Calu3 (cell line): ENCODE measurements around the gene EIF5. TPM values are rescaled to one million over a fixed set of nuclear protein-coding genes. Genes with fewer than 3 reads are reported as not detected.

Source experiments
- BruUV-seq: library from RNA; stranded (reverse); fragments of 400-500 nt; replicated peaks from 2 replicates; lab custom pipeline; 2021; lab: Mats Ljungman, UMichigan
- CTCF ChIA-PET: fragments of 300-600 bp; sonication (Branson Sonifier 250); formaldehyde crosslinking; loops from one replicate; lab custom pipeline; 2022; ENCODE audit warnings: antibody characterized with exemption; lab: Charles Lee
- DNase-seq: peaks from one replicate; pipeline ENCODE4 v3.0.0; 2022
- H3K27ac Mint-ChIP-seq: one replicate; pipeline ENCODE4 v1.8.0; 2022; ENCODE audit warnings: mixed read lengths; ENCODE audit not compliant: unreplicated experiment
- H3K27me3 Mint-ChIP-seq: one replicate; pipeline ENCODE4 v1.8.0; 2022; ENCODE audit warnings: mixed read lengths; ENCODE audit not compliant: unreplicated experiment
- H3K36me3 Mint-ChIP-seq: one replicate; pipeline ENCODE4 v1.8.0; 2022; ENCODE audit warnings: mild to moderate bottlenecking, moderate library complexity, mixed read lengths; ENCODE audit not compliant: insufficient read depth, unreplicated experiment
- H3K4me1 Mint-ChIP-seq: one replicate; pipeline ENCODE4 v1.8.0; 2022; ENCODE audit warnings: mild to moderate bottlenecking, low read depth, mixed read lengths; ENCODE audit not compliant: unreplicated experiment
- H3K4me3 Mint-ChIP-seq: one replicate; pipeline ENCODE4 v1.8.0; 2022; ENCODE audit warnings: mild to moderate bottlenecking, low read depth, moderate library complexity, mixed read lengths; ENCODE audit not compliant: unreplicated experiment
- H3K9me3 Mint-ChIP-seq: one replicate; pipeline ENCODE4 v1.8.0; 2022; ENCODE audit warnings: low read depth, mixed read lengths; ENCODE audit not compliant: unreplicated experiment
- intact Hi-C: fragments of 100-400 bp; cut with micrococcal nuclease; formaldehyde crosslinking; loops from one replicate; pipeline ENCODE4 v1.10.0; 2022; ENCODE audit not compliant: unreplicated experiment
- total RNA-seq: library from RNA; stranded (reverse); gene quantifications from 2 replicates; pipeline ENCODE4 v1.2.3, GENCODE V29; 2022
- TF ChIP-seq, protein P1 (sequence below): fragments of 200-600 bp; IDR thresholded peaks from one replicate; pipeline ENCODE4 v1.8.0; 2022; ENCODE audit warnings: antibody characterized with exemption; ENCODE audit not compliant: unreplicated experiment

EIF5 gene
- total RNA-seq, 1 experiment from 2014 or later, result 328 TPM

GRCh38 chr14:103340480-103341212 lies 6.6 kb downstream of the EIF5 start:
- no TSS peak for BruUV-seq
- Mint-ChIP-seq H3K36me3 (peaks cover 90% of the 10 kb centered on the region), H3K4me3 (no peak overlapping the region), H3K27me3 (no peaks in the 10 kb centered on the region), H3K27ac (no peak overlapping the region), H3K4me1 (peaks cover 17% of the 10 kb centered on the region), H3K9me3 (no peaks in the 10 kb centered on the region)
- no peak for DNase-seq
- TF ChIP-seq, protein P1, sequence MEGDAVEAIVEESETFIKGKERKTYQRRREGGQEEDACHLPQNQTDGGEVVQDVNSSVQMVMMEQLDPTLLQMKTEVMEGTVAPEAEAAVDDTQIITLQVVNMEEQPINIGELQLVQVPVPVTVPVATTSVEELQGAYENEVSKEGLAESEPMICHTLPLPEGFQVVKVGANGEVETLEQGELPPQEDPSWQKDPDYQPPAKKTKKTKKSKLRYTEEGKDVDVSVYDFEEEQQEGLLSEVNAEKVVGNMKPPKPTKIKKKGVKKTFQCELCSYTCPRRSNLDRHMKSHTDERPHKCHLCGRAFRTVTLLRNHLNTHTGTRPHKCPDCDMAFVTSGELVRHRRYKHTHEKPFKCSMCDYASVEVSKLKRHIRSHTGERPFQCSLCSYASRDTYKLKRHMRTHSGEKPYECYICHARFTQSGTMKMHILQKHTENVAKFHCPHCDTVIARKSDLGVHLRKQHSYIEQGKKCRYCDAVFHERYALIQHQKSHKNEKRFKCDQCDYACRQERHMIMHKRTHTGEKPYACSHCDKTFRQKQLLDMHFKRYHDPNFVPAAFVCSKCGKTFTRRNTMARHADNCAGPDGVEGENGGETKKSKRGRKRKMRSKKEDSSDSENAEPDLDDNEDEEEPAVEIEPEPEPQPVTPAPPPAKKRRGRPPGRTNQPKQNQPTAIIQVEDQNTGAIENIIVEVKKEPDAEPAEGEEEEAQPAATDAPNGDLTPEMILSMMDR, result no peak
- CTCF ChIA-PET, result no interaction called here
- intact Hi-C loops, result no loop called here

GRCh38 chr14:103341250-103342129 lies 7.5 kb downstream of the EIF5 start:
- TF ChIP-seq, protein P1, result no peak
- Mint-ChIP-seq H3K27me3 (no peaks in the 10 kb centered on the region), H3K9me3 (no peaks in the 10 kb centered on the region), H3K36me3 (peaks cover 88% of the 10 kb centered on the region), H3K27ac (no peak overlapping the region), H3K4me1 (peaks cover 9% of the 10 kb centered on the region), H3K4me3 (no peak overlapping the region)
- no TSS peak for BruUV-seq
- intact Hi-C loops, result no loop called here
- DNase-seq, result no peak
- CTCF ChIA-PET, result interaction anchor here (0.9 kb wide), 1 partner anchor 49 kb away, joined by 3 read pairs; no protein-coding TSS in a partner anchor

GRCh38 chr14:103343164-103343879 lies 9.3 kb downstream of the EIF5 start:
- CTCF ChIA-PET, result no interaction called here
- H3K4me1 Mint-ChIP-seq, result peaks cover 6% of the 10 kb centered on the region
- no peaks in the 10 kb centered on the region for H3K27me3 Mint-ChIP-seq

More at GRCh38 chr14:103343164-103343879, 9.3 kb downstream of the EIF5 start:
- no peak overlapping the region for H3K4me3 Mint-ChIP-seq
- no peaks in the 10 kb centered on the region for H3K9me3 Mint-ChIP-seq
- H3K36me3 Mint-ChIP-seq, result peaks cover 74% of the 10 kb centered on the region
- DNase-seq, result no peak
- TF ChIP-seq, protein P1, result no peak
- H3K27ac Mint-ChIP-seq, result no peak overlapping the region
- intact Hi-C loops, result no loop called here
- BruUV-seq, result no TSS peak
